Measurements from ENCODE around the gene ATG10. TPM values are rescaled to one million over a fixed set of nuclear protein-coding genes. Genes with fewer than 3 reads are reported as not detected.

ATG10 gene
- total RNA-seq, 1 experiment from 2014 or later, result 11.8 TPM

GRCh38 chr5:82276800-82277612, 305.2 kb downstream of the ATG10 start:
- H3K27ac ChIP-seq (ENCODE audit: low read length), result peak overlapping the region; percentile 45
- CTCF ChIA-PET, result no interaction called here

GRCh38 chr5:82277613-82277986, 305.8 kb downstream of the ATG10 start:
- peaks cover 24% of the 10 kb centered on the region for H4K20me1 ChIP-seq (ENCODE audit: low read length)
- intact Hi-C loops (cut with micrococcal nuclease), result no loop called here
- no peak for TF ChIP-seq CTCF (conservative IDR thresholded peaks at IDR 0.05; ENCODE audit: low read depth, low read length)
- TF ChIP-seq EZH2phosphoT487 (IDR thresholded peaks at IDR 0.05; ENCODE audit: borderline replicate concordance, low read length), result no peak
- TF ChIP-seq EZH2 (IDR thresholded peaks at IDR 0.05; ENCODE audit: low read length, unreplicated experiment), result no peak
- H3F3A ChIP-seq (ENCODE audit: low read length, unreplicated experiment), result peaks cover 10% of the 10 kb centered on the region
- H3K4me3 ChIP-seq (ENCODE audit: low read length), result peak overlapping the region; percentile 100
- peaks cover 33% of the 10 kb centered on the region for H3K36me3 ChIP-seq (ENCODE audit: low read depth, low read length)
- peak overlapping the region; percentile 100 for H3K9ac ChIP-seq (ENCODE audit: low read length)
- ChIA-PET CTCF (interaction anchor here (1.4 kb wide), 1 partner anchor 18 kb away, joined by 3 read pairs; no protein-coding TSS in a partner anchor), POLR2A (ENCODE audit: unreplicated experiment) (interaction anchor here (0.8 kb wide), 1 partner anchor 1376 kb away, joined by 5 read pairs; no protein-coding TSS in a partner anchor)
- no peak for DNase-seq
- no peak for ATAC-seq
- H3K27me3 ChIP-seq (ENCODE audit: low read length), result no peaks in the 10 kb centered on the region
- peak overlapping the region; percentile 98 for H3K4me2 ChIP-seq (ENCODE audit: low read length)
- BruUV-seq (replicated peaks), result no TSS peak
- peak overlapping the region; percentile 45 for H3K27ac ChIP-seq (ENCODE audit: low read length)
- H3K79me2 ChIP-seq (ENCODE audit: low read length), result peaks cover 30% of the 10 kb centered on the region
- no peaks in the 10 kb centered on the region for H3K9me3 ChIP-seq (ENCODE audit: low read length)
- peak overlapping the region; percentile 85; the same call in 1 of the 2 replicates for H2AFZ ChIP-seq (ENCODE audit: low read length)
- H3K9me2 ChIP-seq (replicated peaks; ENCODE audit: low read length), result no peaks in the 10 kb centered on the region
- H3K4me1 ChIP-seq (ENCODE audit: insufficient read depth, low read length), result peaks cover 12% of the 10 kb centered on the region

More at GRCh38 chr5:82276800-82277612, 305.2 kb downstream of the ATG10 start:
- Histone ChIP-seq H2AFZ (ENCODE audit: low read length) (no peak overlapping the region), H3K9me2 (replicated peaks; ENCODE audit: low read length) (no peaks in the 10 kb centered on the region), H3K79me2 (ENCODE audit: low read length) (peaks cover 30% of the 10 kb centered on the region), H3K9ac (ENCODE audit: low read length) (peak overlapping the region; percentile 100), H3K27me3 (ENCODE audit: low read length) (no peaks in the 10 kb centered on the region), H4K20me1 (ENCODE audit: low read length) (peaks cover 24% of the 10 kb centered on the region), H3F3A (ENCODE audit: low read length, unreplicated experiment) (peaks cover 10% of the 10 kb centered on the region), H3K4me1 (ENCODE audit: insufficient read depth, low read length) (peaks cover 12% of the 10 kb centered on the region), H3K4me3 (ENCODE audit: low read length) (peak overlapping the region; percentile 100), H3K9me3 (ENCODE audit: low read length) (no peaks in the 10 kb centered on the region), H3K4me2 (ENCODE audit: low read length) (peak overlapping the region; percentile 98), H3K36me3 (ENCODE audit: low read depth, low read length) (peaks cover 33% of the 10 kb centered on the region)
- DNase-seq, result no peak
- BruUV-seq (replicated peaks), result no TSS peak
- intact Hi-C loops (cut with micrococcal nuclease), result no loop called here
- TF ChIP-seq EZH2 (IDR thresholded peaks at IDR 0.05; ENCODE audit: low read length, unreplicated experiment) (no peak), CTCF (conservative IDR thresholded peaks at IDR 0.05; ENCODE audit: low read depth, low read length) (no peak), EZH2phosphoT487 (IDR thresholded peaks at IDR 0.05; ENCODE audit: borderline replicate concordance, low read length) (no peak)
- POLR2A ChIA-PET (ENCODE audit: unreplicated experiment), result no interaction called here
- no peak for ATAC-seq
